DMS114 treated with DMSO at 0.1 percent for 48 hours (cell line): Measurements from ENCODE around the gene DEFB125.
"Not testable (repeated sequence)": the region's sequence is repeated elsewhere in the genome, so short reads cannot be mapped to it uniquely, and the experiment has no call there.

Source experiments
- DNase-seq: peaks from one replicate; lab custom pipeline; 2025; ENCODE audit not compliant: unreplicated experiment; lab: John Stamatoyannopoulos, UW

Gene DEFB125, protein sequence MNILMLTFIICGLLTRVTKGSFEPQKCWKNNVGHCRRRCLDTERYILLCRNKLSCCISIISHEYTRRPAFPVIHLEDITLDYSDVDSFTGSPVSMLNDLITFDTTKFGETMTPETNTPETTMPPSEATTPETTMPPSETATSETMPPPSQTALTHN

GRCh38 chr20:87401-87800, at the start of gene DEFB125:
Gene DEFB125 (plus strand): TSS chr20:87672. CDS start chr20:87710, 38 bp downstream.
- no peak for DNase-seq

DNA sequence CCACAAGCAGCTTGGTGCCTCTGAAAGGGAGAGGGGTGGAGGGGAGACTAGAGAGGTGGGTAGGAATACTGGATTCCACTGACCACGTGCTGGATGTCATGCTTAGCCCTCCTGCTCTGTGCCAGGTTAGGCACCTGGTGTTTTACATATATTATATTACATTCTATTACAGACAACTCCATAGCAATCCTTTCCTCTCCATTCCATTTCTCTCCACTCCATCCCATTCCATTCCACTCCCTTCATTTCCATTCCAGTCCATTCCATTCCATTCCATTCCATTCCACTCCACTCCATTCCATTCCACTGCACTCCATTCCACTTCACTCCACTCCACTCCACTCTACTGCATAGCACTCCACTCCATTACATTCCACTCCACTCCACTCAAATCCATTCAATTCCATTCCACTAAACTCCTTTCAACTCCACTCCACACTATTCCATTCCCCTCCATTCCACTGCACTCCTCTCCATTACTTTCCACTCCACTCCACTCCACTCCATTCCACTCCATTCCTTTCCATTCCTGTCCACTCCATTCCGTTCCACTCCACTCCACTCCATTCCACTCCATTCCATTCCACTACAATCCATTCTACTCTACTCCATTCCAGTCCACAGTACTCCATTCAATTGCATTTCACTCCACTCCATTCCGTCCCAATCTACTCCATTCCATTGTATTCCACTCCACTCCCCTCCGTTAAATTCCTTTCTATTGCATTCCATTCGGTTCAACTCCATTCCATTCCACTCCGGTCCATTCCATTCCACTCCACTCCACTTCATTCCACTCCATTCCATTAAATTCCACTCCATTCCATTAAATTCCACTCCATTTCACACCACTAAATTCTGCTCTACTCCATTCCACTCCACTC, 27.2 kb upstream of the DEFB125 start:
- DNase-seq = no peak

DNA sequence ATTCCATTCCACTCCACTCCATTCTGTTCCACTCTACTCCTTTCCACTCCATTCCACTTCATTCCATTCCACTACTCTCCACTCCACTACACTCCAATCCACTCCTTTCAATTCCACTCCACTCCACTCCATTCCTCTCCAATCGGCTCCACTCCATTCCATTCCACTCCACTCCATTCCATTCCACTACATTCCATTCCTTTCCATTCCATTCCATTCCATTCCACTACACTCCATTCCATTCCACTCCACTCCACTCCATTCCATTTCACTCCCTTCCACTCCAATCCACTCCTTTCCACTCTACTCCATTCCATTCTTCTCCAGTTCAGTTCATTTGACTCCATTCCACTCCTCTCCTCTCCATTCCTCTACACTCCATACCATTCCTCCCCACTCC, 26.2 kb upstream of the DEFB125 start:
- no peak for DNase-seq

GRCh38 chr20:61757-62156, 25.7 kb upstream of the DEFB125 start:
- no peak for DNase-seq

DNA sequence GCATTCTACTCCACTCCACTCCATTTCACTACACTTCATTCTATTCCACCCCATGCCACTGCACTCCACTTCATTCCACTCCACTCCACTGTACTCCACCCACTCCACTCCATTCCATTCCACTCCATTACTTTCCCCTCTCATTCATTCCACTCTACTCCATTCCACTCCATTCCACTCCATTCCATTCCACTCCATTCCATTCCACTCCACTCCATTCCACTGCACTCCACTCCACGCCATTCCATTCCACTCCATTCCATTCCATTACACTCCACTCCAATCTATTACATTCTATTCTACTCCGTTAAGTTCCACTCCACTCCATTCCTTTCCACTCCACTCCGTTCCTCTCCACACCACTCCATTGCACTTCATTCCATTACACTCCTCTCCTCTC, 25.0 kb upstream of the DEFB125 start:
- no peak for DNase-seq

DNA sequence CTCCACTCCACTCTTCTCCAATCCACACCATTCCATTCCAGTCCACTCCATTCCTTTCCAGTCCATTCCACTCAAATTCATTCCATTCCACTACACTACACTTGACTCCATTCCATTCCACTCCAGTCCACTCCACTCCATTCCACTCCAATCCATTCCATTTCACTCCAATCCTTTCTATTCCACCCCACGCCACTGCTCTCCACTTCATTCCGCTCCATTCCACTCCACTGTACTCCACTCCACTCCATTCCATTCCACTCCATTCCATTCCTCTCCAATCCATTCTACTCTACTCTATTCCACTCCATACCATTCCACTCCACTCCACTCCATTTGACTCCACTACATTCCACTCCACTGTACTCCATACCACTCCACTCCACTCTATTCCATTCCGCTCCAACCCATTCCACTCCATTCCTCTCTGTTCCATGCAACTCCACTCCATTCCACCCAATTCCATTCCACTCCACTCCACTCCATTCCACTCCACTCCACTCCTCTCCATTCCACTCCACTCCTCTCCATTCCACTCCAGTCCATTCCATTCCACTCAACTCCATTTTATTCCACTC, 23.4 kb upstream of the DEFB125 start:
- no peak for DNase-seq

DNA sequence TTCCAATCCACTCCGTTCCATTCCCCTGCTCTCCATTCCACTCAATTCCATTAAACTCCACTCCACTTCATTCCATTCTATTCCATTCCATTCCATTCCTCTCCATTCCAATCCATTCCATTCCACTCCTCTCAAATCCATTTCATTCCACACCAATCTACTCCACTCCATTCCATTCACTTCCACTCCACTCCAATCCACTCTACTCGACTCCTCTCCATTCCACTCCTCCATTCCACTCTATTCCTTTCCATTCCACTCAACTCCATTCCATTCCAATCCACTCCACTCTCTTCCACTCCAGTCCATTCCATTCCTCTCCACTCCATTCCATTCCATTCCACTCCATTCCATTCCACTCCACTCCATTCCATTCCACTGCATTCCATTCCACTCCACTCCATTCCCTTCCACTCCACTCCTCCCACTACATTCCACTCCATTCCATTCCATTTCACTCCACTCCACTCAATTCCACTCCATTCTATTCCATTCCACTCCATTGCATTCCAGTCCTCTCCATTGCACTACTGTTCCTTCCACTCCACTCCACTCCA, 22.6 kb upstream of the DEFB125 start:
- DNase-seq = no peak

DNA sequence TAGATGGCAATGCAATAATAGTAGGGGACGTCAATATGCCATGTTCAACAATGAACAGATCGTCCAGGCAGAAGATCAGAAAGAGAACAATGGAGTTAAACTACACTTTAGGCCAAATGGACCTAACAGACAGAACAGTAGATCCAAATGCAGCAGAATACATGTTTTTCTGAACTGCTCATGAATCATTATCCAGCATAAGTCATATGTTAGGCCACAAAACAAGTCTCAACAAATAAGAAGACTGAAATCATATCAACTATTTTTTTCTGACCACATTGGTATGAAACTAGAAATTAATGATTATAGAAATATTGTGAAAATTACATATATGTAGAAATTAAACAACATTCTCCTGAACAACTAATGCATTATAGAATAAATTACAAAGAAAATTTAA, 10.2 kb upstream of the DEFB125 start:
- no peak for DNase-seq

- no peak for DNase-seq
Measured at GRCh38 chr20:78338-78737, 9.1 kb upstream of the DEFB125 start.

GRCh38 chr20:79565-79964, 7.9 kb upstream of the DEFB125 start:
- no peak for DNase-seq

DNA sequence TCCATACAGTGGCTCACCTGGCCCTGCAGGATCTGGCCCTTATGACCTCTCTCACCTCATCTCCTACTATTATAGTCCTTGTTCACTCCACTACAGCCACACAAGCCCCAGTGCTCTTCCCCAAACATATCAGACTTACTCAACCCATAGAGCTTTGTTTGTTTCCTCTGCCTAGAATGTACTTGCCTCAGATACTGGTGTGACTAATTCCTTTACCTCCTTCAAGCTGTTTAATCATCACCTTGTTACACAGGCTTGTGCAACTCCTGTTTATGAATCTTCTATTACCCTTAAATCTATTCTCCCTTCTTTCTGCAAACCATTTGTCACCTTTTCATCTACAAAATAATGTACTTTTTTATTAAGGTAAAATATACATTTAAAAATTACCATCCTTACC, 3.2 kb downstream of the DEFB125 start:
- DNase-seq = no peak

DNA sequence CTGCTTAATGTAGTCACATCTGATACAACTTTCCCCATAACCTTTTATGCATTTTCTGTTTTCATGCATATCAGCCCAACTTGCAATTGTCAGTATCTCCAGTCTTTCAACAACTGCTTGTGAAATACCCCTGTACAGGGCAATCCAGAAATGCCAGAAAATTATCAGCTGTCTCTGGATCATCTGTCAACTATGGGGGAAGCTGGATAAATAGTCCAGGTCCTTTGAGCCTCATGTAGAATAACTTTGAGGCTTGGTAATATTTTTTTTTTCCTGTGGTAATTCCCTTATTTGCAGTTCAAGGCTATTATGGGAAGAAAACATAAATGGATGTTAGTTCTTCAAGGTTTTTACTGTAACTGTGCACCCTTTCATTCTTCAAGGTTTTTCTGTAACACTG, 6.2 kb downstream of the DEFB125 start:
- no peak for DNase-seq

- no peak for DNase-seq
Measured at GRCh38 chr20:95215-95614, 7.7 kb downstream of the DEFB125 start.

DNA sequence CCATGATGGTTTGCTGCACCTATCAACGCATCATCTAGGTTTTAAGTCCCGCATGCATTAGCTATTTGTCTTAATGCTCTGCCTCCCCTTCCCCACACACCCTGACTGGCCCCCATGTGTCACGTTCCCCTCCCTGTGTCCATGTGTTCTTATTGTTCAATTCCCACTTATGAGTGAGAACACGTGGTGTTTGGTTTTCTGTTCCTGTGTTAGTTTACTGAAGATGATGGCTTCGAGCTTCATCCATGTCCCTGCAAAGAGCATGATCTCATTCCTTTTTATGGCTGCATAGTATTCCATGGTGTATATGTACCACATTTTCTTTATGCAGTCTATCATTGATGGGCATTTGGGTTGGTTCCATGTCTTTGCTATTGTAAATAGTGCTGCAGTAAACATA, 10.2 kb downstream of the DEFB125 start:
- DNase-seq = not testable (repeated sequence)

GRCh38 chr20:101975-102374, 14.5 kb downstream of the DEFB125 start:
- no peak for DNase-seq

- no peak for DNase-seq
Measured at GRCh38 chr20:103456-103855, 16.0 kb downstream of the DEFB125 start.

DNA sequence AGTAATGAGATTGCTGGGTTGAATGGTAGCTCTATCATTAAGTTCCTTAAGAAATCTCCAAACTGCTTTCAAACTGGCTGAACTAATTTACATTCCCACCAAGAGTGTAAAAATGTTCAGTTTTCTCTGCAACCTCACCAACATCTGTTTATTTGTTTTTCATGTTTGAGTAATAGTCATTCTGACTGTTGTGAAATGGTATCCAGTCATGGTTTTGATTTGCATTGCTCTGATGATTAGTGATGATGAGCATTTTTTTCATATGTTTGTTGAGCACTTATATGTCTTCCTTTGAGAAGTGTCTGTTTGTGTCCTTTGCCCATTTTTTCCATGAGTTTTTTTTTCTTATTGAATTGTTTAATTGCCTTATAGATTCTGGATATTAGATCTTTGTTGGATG, 24.9 kb downstream of the DEFB125 start:
- DNase-seq = no peak

DNA sequence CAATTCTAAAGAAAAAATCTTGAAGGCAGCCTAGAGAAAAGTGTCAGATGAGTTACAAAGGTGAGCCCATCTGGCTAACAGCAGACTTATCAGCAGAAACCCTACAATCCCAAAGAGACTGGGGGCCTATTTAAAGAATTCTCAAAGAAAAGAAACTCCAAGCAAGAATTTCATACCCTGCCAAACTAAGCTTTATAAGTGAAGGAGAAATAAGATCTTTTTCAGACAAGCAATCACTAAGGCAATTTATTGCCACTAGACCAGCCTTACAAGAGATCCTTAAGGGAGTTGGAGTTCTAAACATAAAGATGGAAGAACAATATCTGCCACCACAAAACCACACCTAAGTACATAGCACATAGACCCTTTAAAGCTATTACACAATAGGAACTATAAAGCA, 30.0 kb downstream of the DEFB125 start:
- DNase-seq = no peak

DNA sequence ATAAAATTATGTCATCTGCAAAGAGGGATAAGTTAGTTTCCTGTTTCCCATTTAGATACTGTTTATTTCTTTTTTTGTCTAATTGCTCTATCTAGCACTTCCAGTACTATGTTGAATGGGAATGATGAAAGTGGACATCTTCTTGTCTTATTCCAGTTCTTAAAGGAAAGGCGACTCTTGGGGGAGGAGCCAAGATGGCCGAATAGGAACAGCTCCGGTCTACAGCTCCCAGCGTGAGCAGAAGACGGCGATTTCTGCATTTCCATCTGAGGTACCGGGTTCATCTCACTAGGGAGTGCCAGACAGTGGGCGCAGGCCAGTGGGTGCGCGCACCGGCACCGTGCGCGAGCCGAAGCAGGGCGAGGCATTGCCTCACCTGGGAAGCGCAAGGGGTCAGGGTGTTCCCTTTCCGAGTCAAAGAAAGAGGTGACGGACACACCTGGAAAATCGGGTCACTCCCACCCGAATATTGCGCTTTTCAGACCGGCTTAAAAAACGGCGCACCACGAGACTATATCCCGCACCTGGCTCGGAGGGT, 42.4 kb downstream of the DEFB125 start:
- peak; percentile 8 for DNase-seq

DNA sequence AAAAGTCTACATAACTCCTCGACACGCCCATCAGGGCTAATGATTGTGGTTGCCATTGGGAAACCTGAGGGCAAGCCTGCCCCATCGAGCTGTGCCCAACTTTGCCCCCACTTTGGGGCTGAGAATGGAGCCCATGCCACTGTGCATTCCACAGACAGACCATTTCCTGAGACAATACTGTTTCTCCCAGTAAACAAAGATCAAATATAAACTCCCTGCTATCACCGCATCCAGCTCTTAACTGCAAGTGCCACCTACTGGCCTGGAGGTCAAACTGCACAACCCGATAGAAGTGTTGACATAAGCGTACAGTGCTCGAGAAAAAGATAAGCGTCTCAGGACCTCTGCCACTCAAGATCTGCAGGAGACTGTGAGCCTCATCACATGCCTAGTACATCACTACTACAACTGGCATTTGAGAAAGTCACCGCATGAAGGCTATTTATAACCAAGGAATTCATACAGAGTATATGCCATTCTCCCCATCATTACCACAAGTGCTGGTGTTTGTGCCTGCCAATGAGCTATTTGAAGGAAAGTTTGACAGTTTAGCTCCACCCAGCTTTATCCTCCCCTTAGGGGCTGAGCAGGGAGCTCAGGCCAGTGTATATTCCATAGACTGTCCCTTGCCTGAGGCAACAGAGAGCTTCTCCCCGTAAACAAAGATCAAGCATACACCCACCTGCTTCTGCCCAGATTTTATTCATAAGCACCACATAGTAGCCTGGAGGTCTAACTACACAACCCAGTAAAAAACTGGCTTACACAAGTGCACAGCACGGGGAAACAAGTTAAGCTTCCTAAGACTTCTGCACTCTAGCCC, 50.4 kb downstream of the DEFB125 start:
- DNase-seq = no peak

DNA sequence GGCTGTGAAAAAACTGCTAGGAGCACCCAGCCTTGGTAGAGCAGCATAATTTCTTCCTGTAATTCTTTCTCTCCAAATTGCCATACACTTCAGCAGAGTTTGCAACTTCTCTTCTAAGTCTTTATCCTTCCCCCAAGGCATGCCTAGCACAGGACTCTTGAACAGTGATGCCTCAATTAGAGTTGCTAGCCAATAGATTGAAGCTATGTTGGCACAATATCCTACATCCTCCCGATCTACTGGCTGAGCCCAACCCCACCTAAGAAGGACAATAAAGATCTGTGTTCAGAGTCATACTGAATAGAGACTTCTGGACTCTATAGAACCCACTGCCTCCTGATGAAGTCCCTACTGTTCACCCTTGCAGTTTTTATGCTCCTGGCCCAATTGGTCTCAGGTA, 54.8 kb downstream of the DEFB125 start, which contains the start of gene DEFB126:
TSS of gene DEFB126 (plus strand) at position 301 of the 400 bp plus-strand sequence. CDS start at position 340, 39 bp downstream.
- DNase-seq = no peak
